Mucosa of descending colon (tissue), 3 donors: ENCODE measurements around the gene KDM4C. TPM values are rescaled to one million over a fixed set of nuclear protein-coding genes. Genes with fewer than 3 reads are reported as not detected.

Experiments
- ATAC-seq: fragments of 200-7000 bp; cut with Tn5 transposase; one replicate; pipeline ENCODE4 v1.9.1; 2020; ENCODE audit warnings: mild to moderate bottlenecking, moderate library complexity
- DNase-seq, 3 donors: peaks; one replicate each; pipeline ENCODE4 v3.0.0-alpha.2; 2020
- H3K36me3 ChIP-seq: fragments of 200-600 bp; one replicate; pipeline ENCODE4 v1.8.0; 2021; ENCODE audit warnings: low read depth, mild to moderate bottlenecking
- H3K4me1 ChIP-seq: fragments of 200-600 bp; one replicate; pipeline ENCODE4 v1.8.0; 2021; ENCODE audit warnings: low read depth, mild to moderate bottlenecking
- H3K4me3 ChIP-seq: fragments of 200-600 bp; one replicate; pipeline ENCODE4 v1.8.0; 2021; ENCODE audit warnings: mild to moderate bottlenecking
- H3K9me3 ChIP-seq: fragments of 200-600 bp; one replicate; pipeline ENCODE4 v1.8.0; 2021; ENCODE audit warnings: mild to moderate bottlenecking
- intact Hi-C, 2 donors: fragments of 100-400 bp; cut with DNase I in 1 of 2; cut with micrococcal nuclease in 1 of 2; formaldehyde crosslinking; loops; one replicate each; pipeline versions ENCODE4 v1.11.0 to v1.11.1; 2022; cut with DNase I, micrococcal nuclease
- total RNA-seq, 3 donors: library from RNA; stranded (reverse); fragmentation: NEBNext Ultra II Directional in 2 of 3; extraction: Animal tissue kit (Norgen Biotek cat#: 25700) in 2 of 3; gene quantifications; one replicate each; pipeline versions ENCODE4 v1.2.1 to v1.2.4, GENCODE V29; 2021 to 2023
- TF ChIP-seq, protein P1 (sequence below): fragments of 200-600 bp; IDR thresholded peaks from one replicate; pipeline ENCODE4 v1.8.0; 2022; ENCODE audit warnings: antibody characterized with exemption, mild to moderate bottlenecking
- donor health status: DM: no; HTN: no; CAD: no; lungs with moderate emphysema.
- donor health status: DM: no; HTN: no; CAD: no.
- donor health status: DM: no; HTN: yes; CAD: no.

The KDM4C gene
- total RNA-seq, 3 donors from 2014 or later, result 44.6 to 74.9 (median 50.9) TPM

DNA sequence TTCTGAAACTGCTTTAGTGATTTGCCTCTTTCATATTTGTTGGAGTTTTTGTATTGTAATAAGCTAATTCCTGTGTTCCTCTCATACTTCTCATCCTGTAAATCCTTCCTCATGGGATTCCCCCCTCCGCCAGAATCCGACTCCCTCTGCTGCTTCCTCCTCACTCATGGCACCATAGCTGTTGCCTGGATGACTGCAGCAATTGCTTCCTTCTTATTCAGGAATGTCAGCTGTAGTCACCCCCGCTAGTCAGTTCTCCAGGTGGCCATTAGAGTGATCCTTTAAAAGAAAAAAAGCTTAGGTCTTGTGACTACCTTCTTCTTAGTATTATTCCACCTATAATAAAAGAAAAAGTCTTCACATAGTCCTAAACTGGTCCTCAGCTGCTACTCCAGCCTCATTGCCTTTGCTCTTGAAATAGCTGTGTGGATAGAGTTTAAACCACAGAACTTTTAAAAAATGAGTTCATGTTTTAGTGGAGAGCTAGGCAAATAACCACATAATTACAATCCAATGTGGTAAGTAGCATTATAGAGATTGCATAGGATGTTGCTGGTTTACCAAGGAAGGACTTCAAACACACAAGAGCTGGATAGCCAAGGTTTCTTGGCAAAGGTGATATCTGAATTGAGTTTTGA lies 227.3 kb downstream of the KDM4C start:
- H3K4me3 ChIP-seq, result no peak overlapping the region
- intact Hi-C loops, result no loop called here
- no peak for ATAC-seq
- TF ChIP-seq, protein P1, sequence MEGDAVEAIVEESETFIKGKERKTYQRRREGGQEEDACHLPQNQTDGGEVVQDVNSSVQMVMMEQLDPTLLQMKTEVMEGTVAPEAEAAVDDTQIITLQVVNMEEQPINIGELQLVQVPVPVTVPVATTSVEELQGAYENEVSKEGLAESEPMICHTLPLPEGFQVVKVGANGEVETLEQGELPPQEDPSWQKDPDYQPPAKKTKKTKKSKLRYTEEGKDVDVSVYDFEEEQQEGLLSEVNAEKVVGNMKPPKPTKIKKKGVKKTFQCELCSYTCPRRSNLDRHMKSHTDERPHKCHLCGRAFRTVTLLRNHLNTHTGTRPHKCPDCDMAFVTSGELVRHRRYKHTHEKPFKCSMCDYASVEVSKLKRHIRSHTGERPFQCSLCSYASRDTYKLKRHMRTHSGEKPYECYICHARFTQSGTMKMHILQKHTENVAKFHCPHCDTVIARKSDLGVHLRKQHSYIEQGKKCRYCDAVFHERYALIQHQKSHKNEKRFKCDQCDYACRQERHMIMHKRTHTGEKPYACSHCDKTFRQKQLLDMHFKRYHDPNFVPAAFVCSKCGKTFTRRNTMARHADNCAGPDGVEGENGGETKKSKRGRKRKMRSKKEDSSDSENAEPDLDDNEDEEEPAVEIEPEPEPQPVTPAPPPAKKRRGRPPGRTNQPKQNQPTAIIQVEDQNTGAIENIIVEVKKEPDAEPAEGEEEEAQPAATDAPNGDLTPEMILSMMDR, result no peak
- DNase-seq, result no peak
- peaks cover 6% of the 10 kb centered on the region for H3K36me3 ChIP-seq
- H3K9me3 ChIP-seq, result no peaks in the 10 kb centered on the region
- H3K4me1 ChIP-seq, result no peaks in the 10 kb centered on the region

DNA sequence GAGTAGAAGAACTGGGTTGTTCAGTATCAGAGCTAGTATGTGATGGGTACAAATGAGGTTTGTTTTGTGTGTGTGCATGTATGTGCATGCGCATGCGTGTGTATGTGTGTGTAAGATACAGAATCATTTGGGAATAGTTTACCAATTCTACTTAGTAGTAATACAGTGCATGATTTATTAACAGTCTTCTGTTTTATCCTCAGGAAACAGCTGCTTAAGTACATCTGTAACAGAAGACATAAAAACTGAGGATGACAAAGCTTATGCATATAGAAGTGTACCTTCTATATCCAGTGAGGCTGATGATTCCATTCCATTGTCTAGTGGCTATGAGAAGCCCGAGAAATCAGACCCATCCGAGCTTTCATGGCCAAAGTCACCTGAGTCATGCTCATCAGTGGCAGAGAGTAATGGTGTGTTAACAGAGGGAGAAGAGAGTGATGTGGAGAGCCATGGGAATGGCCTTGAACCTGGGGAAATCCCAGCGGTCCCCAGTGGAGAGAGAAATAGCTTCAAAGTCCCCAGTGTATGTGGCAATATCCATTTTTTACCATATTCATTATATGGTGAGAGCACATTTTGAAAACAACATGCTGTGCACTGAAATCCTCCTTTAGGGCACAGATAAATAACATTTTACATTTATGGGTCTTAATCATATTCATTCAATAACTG lies 228.5 kb downstream of the KDM4C start:
- ATAC-seq (no peak), DNase-seq (no peak)
- Histone ChIP-seq H3K4me3 (no peak overlapping the region), H3K9me3 (no peaks in the 10 kb centered on the region), H3K4me1 (no peaks in the 10 kb centered on the region), H3K36me3 (peaks cover 6% of the 10 kb centered on the region)
- intact Hi-C loops, result no loop called here
- TF ChIP-seq, protein P1, result no peak

DNA sequence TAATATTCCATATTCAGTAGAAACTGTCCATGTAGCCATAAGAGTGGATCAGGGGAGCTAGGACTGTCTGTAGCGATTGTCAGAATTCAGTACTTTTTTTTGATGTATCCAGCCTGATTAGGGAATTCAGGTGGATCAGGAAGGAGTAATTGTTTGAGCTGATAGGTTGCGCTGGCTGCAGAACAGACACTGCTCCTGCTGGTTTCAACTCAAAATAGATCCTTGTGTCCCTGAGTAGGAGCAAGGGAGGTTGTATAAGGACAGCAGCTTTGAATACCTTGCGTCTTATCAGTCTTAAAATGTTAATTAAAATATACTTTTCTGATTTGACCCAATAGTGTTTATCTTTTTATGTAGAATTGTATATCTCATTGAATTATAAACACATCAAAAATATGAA lies 229.6 kb downstream of the KDM4C start:
- Histone ChIP-seq H3K36me3 (peaks cover 6% of the 10 kb centered on the region), H3K4me3 (no peak overlapping the region), H3K4me1 (no peaks in the 10 kb centered on the region), H3K9me3 (no peaks in the 10 kb centered on the region)
- DNase-seq (no peak), ATAC-seq (no peak)
- TF ChIP-seq, protein P1, result no peak
- intact Hi-C loops, result no loop called here

DNA sequence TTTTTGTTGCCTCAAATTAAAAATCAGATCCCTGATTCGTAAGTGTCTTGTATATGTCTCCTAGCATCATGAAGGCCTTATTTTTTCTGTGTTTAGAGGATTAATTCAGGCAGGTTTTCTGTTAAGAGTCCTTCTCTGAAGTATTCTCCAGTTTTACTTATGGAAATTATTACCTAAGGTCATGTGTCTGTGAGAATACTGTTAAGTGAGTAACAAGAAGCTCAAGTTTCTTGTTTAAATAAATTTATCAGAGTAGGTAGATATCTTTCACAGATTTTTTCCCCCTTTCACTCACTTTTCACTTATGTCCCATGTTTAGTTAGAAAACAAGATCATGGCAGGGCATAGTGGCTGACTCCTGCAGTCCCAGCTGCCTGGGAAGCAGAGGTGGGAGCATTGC lies 233.6 kb downstream of the KDM4C start:
- TF ChIP-seq, protein P1, result no peak
- H3K36me3 ChIP-seq, result peaks cover 6% of the 10 kb centered on the region
- H3K9me3 ChIP-seq, result no peaks in the 10 kb centered on the region
- ATAC-seq (no peak), DNase-seq (no peak)
- H3K4me1 ChIP-seq, result no peaks in the 10 kb centered on the region
- no peak overlapping the region for H3K4me3 ChIP-seq
- intact Hi-C loops, result no loop called here

DNA sequence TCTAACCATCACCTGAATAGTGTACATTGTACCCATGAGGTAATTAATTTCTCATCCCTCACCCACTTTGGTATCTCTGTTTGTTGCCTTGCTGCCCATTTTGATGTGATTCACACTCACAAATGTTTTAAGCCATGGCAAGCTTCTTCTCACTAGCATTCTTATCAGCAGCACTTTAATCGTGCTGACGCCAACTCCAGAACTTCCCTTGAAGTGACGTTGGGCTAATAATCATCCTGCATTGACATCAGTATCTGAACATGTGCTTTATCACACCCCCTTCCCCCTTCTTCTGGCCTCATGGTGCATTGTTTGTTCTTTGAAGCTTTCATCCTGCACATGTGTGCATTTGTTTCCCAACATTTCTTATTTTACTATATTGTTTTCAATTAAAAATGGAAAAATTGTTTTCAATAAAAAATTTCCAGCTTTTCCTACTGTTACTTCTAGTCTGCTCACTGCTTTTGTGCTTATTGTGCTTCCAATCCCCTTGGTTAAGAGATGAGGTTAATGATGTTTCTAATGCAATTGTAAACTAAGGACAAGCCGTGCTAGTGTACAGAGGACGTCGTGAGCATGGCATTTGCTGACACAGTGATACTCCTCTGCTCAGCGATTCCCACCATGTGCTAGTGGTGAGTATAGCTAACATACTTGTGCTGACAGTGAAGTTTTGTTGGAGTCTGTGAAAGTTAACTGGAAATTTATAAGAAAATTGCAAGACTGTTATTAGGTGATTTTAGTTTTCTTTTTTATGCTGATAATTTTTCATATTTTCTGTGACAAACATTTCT lies 238.5 kb downstream of the KDM4C start:
- ATAC-seq (no peak), DNase-seq (no peak)
- Histone ChIP-seq H3K4me1 (no peaks in the 10 kb centered on the region), H3K9me3 (no peaks in the 10 kb centered on the region), H3K4me3 (no peak overlapping the region), H3K36me3 (no peaks in the 10 kb centered on the region)
- intact Hi-C loops, result no loop called here
- TF ChIP-seq, protein P1, result no peak
